NB4 (cell line): ENCODE measurements around the gene TMEM238.

Experiments used
- DNase-seq: peaks from one replicate; pipeline ENCODE4 v3.0.0; 2010; ENCODE audit warnings: low read depth
- H3K4me3 ChIP-seq: one replicate; pipeline ENCODE4 v1.5.1; 2011; ENCODE audit warnings: mild to moderate bottlenecking, low read depth, low read length, moderate library complexity
- MYC ChIP-seq: IDR thresholded peaks from 2 replicates; pipeline ENCODE4 v1.6.1; 2011; ENCODE audit warnings: low read depth, low read length
- POLR2A ChIP-seq: IDR thresholded peaks from 2 replicates; pipeline ENCODE4 v1.6.1; 2011; ENCODE audit warnings: mild to moderate bottlenecking; ENCODE audit not compliant: insufficient read length; ENCODE audit errors: extremely low read depth
- TF ChIP-seq, protein P1 (sequence below): IDR thresholded peaks from 2 replicates; pipeline ENCODE4 v1.6.1; 2011; ENCODE audit warnings: low read depth, low read length
- TF ChIP-seq, protein P2 (sequence below): IDR thresholded peaks from one replicate; pipeline ENCODE4 v1.5.1; 2012; ENCODE audit warnings: low read depth, low read length

Gene TMEM238

GRCh38 chr19:55346725-55347441 is 37.2 kb downstream of the TMEM238 start:
- no peak overlapping the region for H3K4me3 ChIP-seq
- DNase-seq = no peak
- TF ChIP-seq, protein P1, sequence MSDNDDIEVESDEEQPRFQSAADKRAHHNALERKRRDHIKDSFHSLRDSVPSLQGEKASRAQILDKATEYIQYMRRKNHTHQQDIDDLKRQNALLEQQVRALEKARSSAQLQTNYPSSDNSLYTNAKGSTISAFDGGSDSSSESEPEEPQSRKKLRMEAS = no peak
- TF ChIP-seq POLR2A = no peak
- TF ChIP-seq, protein P2, sequence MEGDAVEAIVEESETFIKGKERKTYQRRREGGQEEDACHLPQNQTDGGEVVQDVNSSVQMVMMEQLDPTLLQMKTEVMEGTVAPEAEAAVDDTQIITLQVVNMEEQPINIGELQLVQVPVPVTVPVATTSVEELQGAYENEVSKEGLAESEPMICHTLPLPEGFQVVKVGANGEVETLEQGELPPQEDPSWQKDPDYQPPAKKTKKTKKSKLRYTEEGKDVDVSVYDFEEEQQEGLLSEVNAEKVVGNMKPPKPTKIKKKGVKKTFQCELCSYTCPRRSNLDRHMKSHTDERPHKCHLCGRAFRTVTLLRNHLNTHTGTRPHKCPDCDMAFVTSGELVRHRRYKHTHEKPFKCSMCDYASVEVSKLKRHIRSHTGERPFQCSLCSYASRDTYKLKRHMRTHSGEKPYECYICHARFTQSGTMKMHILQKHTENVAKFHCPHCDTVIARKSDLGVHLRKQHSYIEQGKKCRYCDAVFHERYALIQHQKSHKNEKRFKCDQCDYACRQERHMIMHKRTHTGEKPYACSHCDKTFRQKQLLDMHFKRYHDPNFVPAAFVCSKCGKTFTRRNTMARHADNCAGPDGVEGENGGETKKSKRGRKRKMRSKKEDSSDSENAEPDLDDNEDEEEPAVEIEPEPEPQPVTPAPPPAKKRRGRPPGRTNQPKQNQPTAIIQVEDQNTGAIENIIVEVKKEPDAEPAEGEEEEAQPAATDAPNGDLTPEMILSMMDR = no peak
- TF ChIP-seq MYC = no peak

GRCh38 chr19:55345818-55346724 is 38.0 kb downstream of the TMEM238 start:
- TF ChIP-seq, protein P1 = no peak
- TF ChIP-seq, protein P2 = no peak
- TF ChIP-seq POLR2A = no peak
- TF ChIP-seq MYC = no peak
- no peak overlapping the region for H3K4me3 ChIP-seq
- DNase-seq = no peak

DNA sequence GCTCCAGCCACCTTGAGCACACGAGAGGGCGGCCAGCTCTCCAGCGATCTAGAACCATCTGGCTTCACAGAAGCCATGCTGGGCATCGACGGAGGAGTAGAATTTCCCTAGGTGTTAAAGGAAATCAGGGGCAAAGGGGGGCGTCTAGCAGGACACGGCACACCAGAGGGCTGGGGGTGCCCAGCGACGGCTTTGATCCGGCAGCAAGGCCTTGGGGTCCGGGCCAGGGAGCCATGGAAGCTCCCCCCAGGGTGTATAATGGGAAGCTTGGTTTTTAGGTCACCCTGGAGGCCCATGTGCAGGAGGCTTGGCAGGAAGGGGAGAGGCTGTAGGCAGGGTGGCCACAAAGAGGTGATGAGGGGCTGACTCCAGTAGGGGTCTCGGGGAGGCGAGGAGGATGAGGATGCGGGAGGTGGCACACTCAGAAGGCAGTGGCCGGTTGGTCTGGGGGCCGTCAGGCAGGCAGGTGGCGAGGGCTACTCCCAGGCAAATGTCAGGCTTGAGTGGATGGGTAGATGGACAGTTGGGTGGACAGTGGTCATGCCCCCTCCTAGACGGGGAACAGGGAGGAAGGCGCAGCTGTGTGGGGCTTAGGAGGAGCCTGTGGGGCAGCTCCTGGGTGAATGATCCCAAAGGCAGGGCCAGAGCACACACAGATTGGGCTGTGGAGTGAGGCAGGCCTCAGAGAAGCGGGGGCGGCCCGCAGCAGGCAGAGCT is 38.8 kb downstream of the TMEM238 start:
- TF ChIP-seq, protein P2 = no peak
- TF ChIP-seq POLR2A = no peak
- TF ChIP-seq MYC = no peak
- TF ChIP-seq, protein P1 = no peak
- H3K4me3 ChIP-seq = no peak overlapping the region
- DNase-seq = no peak

DNA sequence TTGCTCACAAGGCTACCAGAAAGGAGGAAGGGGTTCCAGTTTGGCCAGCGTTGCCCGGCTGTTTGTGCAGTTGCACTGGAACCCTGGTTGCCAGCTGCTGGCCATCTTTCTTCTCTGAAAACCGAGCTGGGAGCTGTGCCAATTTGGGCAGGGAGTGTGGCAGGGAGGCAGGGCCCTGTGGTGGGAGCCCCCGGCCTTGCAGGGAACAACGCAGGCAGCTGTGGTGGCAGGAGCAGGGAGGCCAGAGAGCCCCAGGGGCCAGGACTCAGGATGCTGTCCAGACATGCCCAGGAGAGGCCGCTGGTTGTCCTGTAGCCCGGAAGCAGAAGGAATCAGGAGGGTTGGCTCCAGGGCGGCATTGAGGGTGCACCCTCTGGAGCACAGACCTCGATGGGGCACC is 39.6 kb downstream of the TMEM238 start:
- TF ChIP-seq MYC = no peak
- TF ChIP-seq, protein P2 = no peak
- DNase-seq = no peak

DNA sequence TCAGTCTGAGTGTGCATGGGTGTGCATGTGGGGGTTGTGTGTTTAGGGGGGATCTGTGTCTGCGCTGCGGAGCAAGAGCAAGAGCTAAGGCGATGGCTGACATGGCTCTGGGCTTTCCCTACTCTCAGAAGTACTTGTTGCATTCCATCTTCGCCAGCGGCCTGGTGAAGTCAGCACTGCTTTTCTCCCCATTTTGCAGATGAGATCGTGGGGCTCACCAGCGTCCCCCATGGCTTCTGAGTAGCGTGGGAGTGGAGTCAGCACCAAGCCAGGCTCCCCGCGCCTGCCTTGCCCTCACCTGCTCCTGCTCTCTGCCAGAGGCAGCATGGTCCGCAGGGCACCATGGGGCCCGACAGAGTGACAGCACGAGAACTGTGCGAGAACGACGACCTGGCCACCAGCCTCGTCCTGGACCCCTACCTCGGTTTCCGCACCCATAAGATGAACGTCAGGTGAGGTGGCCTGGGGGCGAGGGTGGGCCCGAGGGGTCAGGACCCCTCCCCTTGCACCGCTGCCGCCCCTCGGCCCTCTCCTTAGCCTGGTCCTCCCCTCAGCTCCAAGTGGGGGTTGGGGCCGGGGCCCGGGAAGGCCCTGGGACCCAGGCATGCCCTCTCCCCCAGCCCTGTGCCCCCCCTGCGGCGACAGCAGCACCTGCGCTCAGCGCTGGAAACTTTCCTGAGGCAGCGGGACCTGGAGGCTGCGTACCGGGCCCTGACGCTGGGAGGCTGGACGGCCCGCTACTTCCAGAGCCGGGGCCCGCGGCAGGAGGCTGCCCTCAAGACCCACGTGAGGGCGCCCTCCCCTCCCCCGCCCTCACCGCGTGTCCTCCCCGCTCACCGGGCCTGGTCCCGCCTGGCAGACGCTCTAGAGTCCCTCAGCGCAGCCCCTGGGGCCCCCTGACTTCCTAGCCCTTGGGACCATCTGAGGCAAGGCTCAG is 42.2 kb downstream of the TMEM238 start:
- TF ChIP-seq, protein P2 = no peak
- TF ChIP-seq, protein P1 = no peak
- TF ChIP-seq MYC (no peak), POLR2A (no peak)

More for the DNA sequence above, 39.6 kb downstream of the TMEM238 start:
- H3K4me3 ChIP-seq = no peak overlapping the region

More for the DNA sequence above, 42.2 kb downstream of the TMEM238 start:
- no peak overlapping the region for H3K4me3 ChIP-seq
- no peak for DNase-seq
